H1 (cell line): ENCODE data around the gene PHTF1. TPM values are rescaled to one million over a fixed set of nuclear protein-coding genes. Genes with fewer than 3 reads are reported as not detected.

Experiments
- CTCF ChIA-PET: fragments of 300-600 bp; sonication (Branson Sonifier 250); formaldehyde crosslinking; loops from one replicate; lab custom pipeline; 2021; ENCODE audit not compliant: partially characterized antibody; lab: Charles Lee
- POLR2A ChIA-PET: fragments of 300-600 bp; sonication (Branson Sonifier 250); formaldehyde crosslinking; loops from one replicate; lab custom pipeline; 2021; ENCODE audit warnings: inconsistent platforms; ENCODE audit not compliant: partially characterized antibody; lab: Charles Lee
- DNase-seq, 2 experiments: peaks; one replicate each; pipeline versions ENCODE4 v3.0.0 to v3.0.0-alpha.2; 2010 to 2022; ENCODE audit warnings: low spot score in 2 of 2, low read depth in 1 of 2, mixed read lengths in 1 of 2
- FAIRE-seq: peaks from 2 replicates; lab custom pipeline; 2011; peaks lifted over from hg19 to GRCh38; lab: Jason Lieb, UNC
- H2AFZ ChIP-seq: 2 replicates; pipeline ENCODE4 v1.8.1; 2012; ENCODE audit warnings: low read length, inconsistent platforms
- H2AK5ac ChIP-seq: 2 replicates; pipeline ENCODE4 v1.6.1; 2013; ENCODE audit warnings: low read depth, low read length
- H2BK120ac ChIP-seq: replicated peaks from 2 replicates; pipeline ENCODE3; 2013; ENCODE audit warnings: low read depth, low read length, inconsistent platforms
- H2BK12ac ChIP-seq: 2 replicates; pipeline ENCODE4 v1.6.1; 2013; ENCODE audit warnings: low read depth, low read length
- H2BK15ac ChIP-seq: 2 replicates; pipeline ENCODE4 v1.6.1; 2013; ENCODE audit warnings: low read length
- H2BK20ac ChIP-seq: 2 replicates; pipeline ENCODE4 v1.6.1; 2013; ENCODE audit warnings: low read length
- H2BK5ac ChIP-seq: 2 replicates; pipeline ENCODE4 v1.6.1; 2013; ENCODE audit warnings: low read depth, low read length
- H3K14ac ChIP-seq: 2 replicates; pipeline ENCODE4 v1.6.1; 2013; ENCODE audit warnings: inconsistent platforms; ENCODE audit not compliant: insufficient read length
- H3K18ac ChIP-seq: 2 replicates; pipeline ENCODE4 v1.6.1; 2013; ENCODE audit warnings: low read length; ENCODE audit errors: extremely low read depth
- H3K23ac ChIP-seq: 2 replicates; pipeline ENCODE4 v1.6.1; 2013; ENCODE audit warnings: inconsistent platforms; ENCODE audit not compliant: insufficient read length
- H3K23me2 ChIP-seq: 2 replicates; pipeline ENCODE4 v1.6.1; 2013; ENCODE audit warnings: low read depth, low read length
- H3K27ac ChIP-seq: 2 replicates; pipeline ENCODE4 v1.6.1; 2011; ENCODE audit warnings: low read depth, low read length, inconsistent platforms
- H3K27me3 ChIP-seq, 4 experiments: replicated peaks in 1 of 4; 1 replicate in 1 of 4; 2 replicates in 3 of 4; pipeline versions ENCODE4 v1.6.1 to v1.8.1; 2011 to 2013; ENCODE audit warnings: low read length in 3 of 4, mild to moderate bottlenecking in 3 of 4, inconsistent platforms in 2 of 4, mixed read lengths in 2 of 4, moderate library complexity in 1 of 4; ENCODE audit not compliant: control insufficient read depth in 3 of 4, insufficient read depth in 3 of 4; ENCODE audit errors: extremely low read depth in 1 of 4
- H3K36me3 ChIP-seq, 4 experiments: 2 replicates each; pipeline versions ENCODE4 v1.6.1 to v1.8.1; 2011 to 2013; ENCODE audit warnings: mild to moderate bottlenecking in 4 of 4, low read length in 3 of 4, moderate library complexity in 2 of 4, control low read depth in 1 of 4, inconsistent platforms in 1 of 4; ENCODE audit not compliant: insufficient read depth in 4 of 4, control insufficient read depth in 2 of 4
- H3K4ac ChIP-seq: replicated peaks from 2 replicates; pipeline ENCODE3; 2013; ENCODE audit warnings: low read length, low read depth, mixed read lengths, inconsistent platforms; ENCODE audit not compliant: insufficient read length
- H3K4me1 ChIP-seq, 4 experiments: replicated peaks in 1 of 4; 1 replicate in 1 of 4; 2 replicates in 3 of 4; pipeline versions ENCODE4 v1.6.1 to v1.8.1; 2011 to 2013; ENCODE audit warnings: low read length in 3 of 4, inconsistent platforms in 2 of 4, mixed read lengths in 1 of 4; ENCODE audit not compliant: insufficient read depth in 4 of 4, control insufficient read depth in 3 of 4
- H3K4me2 ChIP-seq, 2 experiments: 2 replicates each; pipeline versions ENCODE4 v1.6.1 to v1.8.1; 2011 to 2013; ENCODE audit warnings: low read depth in 2 of 2, low read length in 2 of 2, control low read depth in 1 of 2, inconsistent platforms in 1 of 2, mild to moderate bottlenecking in 1 of 2; ENCODE audit not compliant: insufficient read depth in 1 of 2
- H3K4me3 ChIP-seq, 4 experiments: fragments of 200-600, 300-600 bp in 1 of 4; sonication (generic), shearing (Covaris generic), sonication (Bioruptor Twin) in 1 of 4; 2 replicates each; pipeline versions ENCODE4 v1.5.1 to v1.8.1; 2011 to 2016; ENCODE audit warnings: low read length in 4 of 4, low read depth in 3 of 4, control low read depth in 2 of 4, inconsistent platforms in 2 of 4, mild to moderate bottlenecking in 2 of 4, mixed read lengths in 1 of 4, moderate library complexity in 1 of 4; ENCODE audit not compliant: insufficient read depth in 2 of 4; ENCODE audit errors: extremely low read depth in 1 of 4
- H3K56ac ChIP-seq: replicated peaks from 2 replicates; pipeline ENCODE3; 2013; ENCODE audit warnings: low read depth, mild to moderate bottlenecking, mixed read lengths, low read length, inconsistent platforms; ENCODE audit not compliant: insufficient read length
- H3K79me1 ChIP-seq: 2 replicates; pipeline ENCODE4 v1.6.1; 2013; ENCODE audit warnings: low read depth, low read length, control low read depth
- H3K79me2 ChIP-seq, 2 experiments: 2 replicates each; pipeline versions ENCODE4 v1.6.1 to v1.8.1; 2012 to 2013; ENCODE audit warnings: low read length in 2 of 2, mild to moderate bottlenecking in 2 of 2, inconsistent platforms in 1 of 2; ENCODE audit not compliant: insufficient read depth in 2 of 2, control insufficient read depth in 1 of 2
- H3K9ac ChIP-seq, 4 experiments: replicated peaks in 1 of 4; 1 replicate in 1 of 4; 2 replicates in 3 of 4; pipeline versions ENCODE4 v1.6.1 to v1.8.1; 2011 to 2013; ENCODE audit warnings: low read depth in 3 of 4, low read length in 3 of 4, control low read depth in 2 of 4, mild to moderate bottlenecking in 2 of 4, moderate library complexity in 2 of 4, inconsistent platforms in 1 of 4; ENCODE audit errors: extremely low read depth in 1 of 4
- H3K9me3 ChIP-seq, 2 experiments: 2 replicates each; pipeline versions ENCODE4 v1.6.1 to v1.8.1; 2012 to 2013; ENCODE audit warnings: mild to moderate bottlenecking in 2 of 2, moderate library complexity in 2 of 2, control low read depth in 1 of 2, inconsistent platforms in 1 of 2, low read depth in 1 of 2, low read length in 1 of 2, mixed read lengths in 1 of 2; ENCODE audit not compliant: insufficient read depth in 2 of 2
- H4K20me1 ChIP-seq, 2 experiments: replicated peaks in 1 of 2; 2 replicates each; pipeline versions ENCODE3 to v1.8.1; 2011 to 2013; ENCODE audit warnings: inconsistent platforms in 2 of 2, low read length in 2 of 2, mild to moderate bottlenecking in 1 of 2; ENCODE audit not compliant: insufficient read depth in 2 of 2, control insufficient read depth in 1 of 2
- H4K5ac ChIP-seq: 2 replicates; pipeline ENCODE4 v1.6.1; 2013; ENCODE audit warnings: low read length, low read depth, mixed read lengths, inconsistent platforms; ENCODE audit not compliant: insufficient read length
- H4K8ac ChIP-seq: 2 replicates; pipeline ENCODE4 v1.8.0; 2013; ENCODE audit warnings: mild to moderate bottlenecking, moderate library complexity, low read length, inconsistent platforms; ENCODE audit not compliant: insufficient read depth; ENCODE audit errors: extremely low read depth
- H4K91ac ChIP-seq: replicated peaks from 2 replicates; pipeline ENCODE3; 2013; ENCODE audit warnings: low read length, mixed read lengths, inconsistent platforms; ENCODE audit not compliant: insufficient read length
- BCL11A ChIP-seq, 2 experiments: IDR thresholded peaks; one replicate each; pipeline ENCODE4 v1.6.1; 2011; ENCODE audit warnings: low read depth in 2 of 2, low read length in 2 of 2, mild to moderate bottlenecking in 2 of 2
- CHD2 ChIP-seq: IDR thresholded peaks from 2 replicates; pipeline ENCODE4 v1.6.1; 2012; ENCODE audit warnings: low read length, improper control_type of control experiment
- CREB1 ChIP-seq: IDR thresholded peaks from 2 replicates; pipeline ENCODE4 v1.6.1; 2012; ENCODE audit warnings: inconsistent platforms
- KDM5A ChIP-seq: fragments of 200-600 bp; IDR thresholded peaks from 2 replicates; pipeline ENCODE4 v1.7.1; 2012; ENCODE audit warnings: mild to moderate bottlenecking, low read length, inconsistent platforms, mixed read lengths
- MAFK ChIP-seq: IDR thresholded peaks from 2 replicates; pipeline ENCODE4 v1.6.1; 2012; ENCODE audit warnings: low read depth, mild to moderate bottlenecking, improper control_type of control experiment, low read length
- PHF8 ChIP-seq: fragments of 200-600 bp; sonication (generic); conservative IDR thresholded peaks from 2 replicates; pipeline ENCODE4 v1.7.1; 2012; ENCODE audit warnings: low read depth, mild to moderate bottlenecking, inconsistent platforms, low read length, moderate library complexity
- POLR2AphosphoS5 ChIP-seq: IDR thresholded peaks from 2 replicates; pipeline ENCODE4 v1.6.1; 2011; ENCODE audit warnings: low read depth, low read length
- RNF2 ChIP-seq: fragments of 200-900, 300-1000 bp; sonication (generic); IDR thresholded peaks from 2 replicates; pipeline ENCODE4 v1.7.1; 2016; ENCODE audit warnings: borderline replicate concordance, low read depth, mild to moderate bottlenecking, antibody characterized with exemption, low read length; ENCODE audit not compliant: poor library complexity, severe bottlenecking; ENCODE audit errors: missing control alignments
- SAP30 ChIP-seq: fragments of 300-600 bp; sonication (generic); IDR thresholded peaks from 2 replicates; pipeline ENCODE4 v1.7.1; 2012; ENCODE audit warnings: low read length, moderate library complexity, mild to moderate bottlenecking, inconsistent platforms; ENCODE audit not compliant: insufficient read depth, insufficient replicate concordance
- SIN3A ChIP-seq, 2 experiments: IDR thresholded peaks in 1 of 2; conservative IDR thresholded peaks in 1 of 2; 2 replicates each; pipeline ENCODE4 v1.6.1; 2011 to 2012; ENCODE audit warnings: low read length in 2 of 2, improper control_type of control experiment in 1 of 2, low read depth in 1 of 2, mild to moderate bottlenecking in 1 of 2
- SIX5 ChIP-seq: IDR thresholded peaks from 2 replicates; pipeline ENCODE4 v1.6.1; 2011; ENCODE audit warnings: mild to moderate bottlenecking, low read depth, low read length
- TCF12 ChIP-seq: IDR thresholded peaks from 2 replicates; pipeline ENCODE4 v1.6.1; 2011; ENCODE audit warnings: low read depth, mild to moderate bottlenecking, low read length
- WGBS, 2 experiments: shearing (Covaris generic) in 1 of 2; methylation state at CpG; one replicate each; pipeline versions ENCODE4 v1.1.6 to v1.1.7; 2013 to 2015; ENCODE audit warnings: low lambda C conversion rate in 2 of 2, mixed read lengths in 2 of 2, inconsistent platforms in 1 of 2, low coverage in 1 of 2, missing lambda C conversion rate in 1 of 2; ENCODE audit not compliant: insufficient replicate concordance in 2 of 2, insufficient coverage in 1 of 2, insufficient read length in 1 of 2; ENCODE audit errors: extremely low coverage in 1 of 2, missing lambda C conversion rate in 1 of 2; 5-methylcytosine and 5-hydroxymethylcytosine counted together
- polyA plus RNA-seq, 7 experiments: library from polyadenylated mRNA; depleted of rRNA in 3 of 7; stranded (reverse) in 5 of 7; unstranded in 2 of 7; fragments of >200 nt in 5 of 7; fragments of 200-250 nt in 2 of 7; gene quantifications; 1 replicate in 5 of 7; 2 replicates in 1 of 7; 4 replicates in 1 of 7; pipeline versions ENCODE4 v1.2.1 to v1.2.3, GENCODE V29; 2011 to 2013; ENCODE audit warnings: missing spikeins in 2 of 7, mixed read lengths in 2 of 7
- total RNA-seq: library from RNA; stranded (reverse); fragmentation: NEBNext Ultra II Directional; extraction: Animal tissue kit (Norgen Biotek cat#: 25700); gene quantifications from 2 replicates; pipeline ENCODE4 v1.2.1, GENCODE V29; 2021
- TF ChIP-seq, protein P1 (sequence below): IDR thresholded peaks from 2 replicates; pipeline ENCODE4 v1.6.1; 2012; ENCODE audit warnings: low read length, inconsistent platforms

Gene PHTF1
- total and polyA plus RNA-seq, 2 of the 8 experiments (the other 6 are each of a cell fraction or from before 2014, with no cell fraction given), result 9.1 to 26.9 TPM

DNA sequence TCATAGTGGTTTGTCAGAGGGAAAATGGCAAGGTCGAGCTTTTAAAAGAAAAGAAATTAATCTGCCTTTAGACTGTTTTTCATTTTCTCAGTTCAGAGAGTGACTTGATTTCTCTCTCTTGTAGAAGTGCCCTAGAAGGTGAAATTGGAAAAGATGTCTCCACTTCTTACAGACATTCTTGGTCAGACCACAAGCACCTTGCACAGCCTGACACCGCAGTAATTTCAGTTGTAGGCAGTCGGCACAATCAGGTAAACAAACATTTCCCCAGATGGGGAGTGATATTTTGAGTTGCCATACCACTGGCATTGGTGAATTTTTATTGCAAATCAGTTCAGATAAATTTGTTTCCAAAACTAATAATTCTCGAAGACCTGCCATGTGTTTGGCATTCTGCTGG is 86.8 kb downstream of the PHTF1 start:
- no peak overlapping the region for H3K27ac ChIP-seq
- no peaks in the 10 kb centered on the region for H4K20me1 ChIP-seq
- H3K27me3 ChIP-seq, result no peaks in the 10 kb centered on the region
- H4K5ac ChIP-seq, result no peak overlapping the region
- H3K4me2 ChIP-seq, result no peak overlapping the region
- ChIA-PET CTCF (interaction anchor here (1.9 kb wide), 1 partner anchor 532 kb away, joined by 5 read pairs; no protein-coding TSS in a partner anchor), POLR2A (no interaction called here)
- H3K79me1 ChIP-seq, result no peaks in the 10 kb centered on the region
- no peak overlapping the region for H3K18ac ChIP-seq
- no peak overlapping the region for H2BK120ac ChIP-seq
- H4K8ac ChIP-seq, result no peak overlapping the region
- H3K4me1 ChIP-seq, result no peaks in the 10 kb centered on the region
- no peak overlapping the region for H2BK5ac ChIP-seq
- no peak overlapping the region for H3K56ac ChIP-seq
- 0 out of 8 replicates have a peak, but pooled peaks cover 0 to 2% (median 0%) of the 10 kb centered on the region in 4 experiments for H3K36me3 ChIP-seq
- H3K23ac ChIP-seq, result no peak overlapping the region
- no peak overlapping the region for H4K91ac ChIP-seq
- no peaks in the 10 kb centered on the region for H3K9me3 ChIP-seq
- H2AFZ ChIP-seq, result no peak overlapping the region
- no peak for DNase-seq
- no peak overlapping the region for H3K14ac ChIP-seq
- no peak overlapping the region for H3K4me3 ChIP-seq
- H2BK12ac ChIP-seq, result no peak overlapping the region
- no peak for FAIRE-seq
- H3K23me2 ChIP-seq, result no peaks in the 10 kb centered on the region
- no peaks in the 10 kb centered on the region for H3K79me2 ChIP-seq
- no peak overlapping the region for H3K9ac ChIP-seq
- no peak overlapping the region for H2AK5ac ChIP-seq
- no peak overlapping the region for H2BK20ac ChIP-seq
- 93% methylated on average over 4 of the region's 4 CpGs; no CpG with 5 or more reads in 1 of the 2 experiments for WGBS, 2 experiments
- no peak overlapping the region for H2BK15ac ChIP-seq
- no peak overlapping the region for H3K4ac ChIP-seq
- no peak for TF ChIP-seq TCF12
- TF ChIP-seq KDM5A, result no peak
- TF ChIP-seq SAP30, result no peak
- no peak for TF ChIP-seq CHD2
- TF ChIP-seq RNF2, result no peak
- no peak for TF ChIP-seq CREB1
- no peak for TF ChIP-seq SIN3A (conservative IDR thresholded peaks at IDR 0.05 in 1 of 2, IDR thresholded peaks at IDR 0.05 in 1 of 2; ENCODE audit: low read depth in 1 of 2, low read length in 2 of 2)
- TF ChIP-seq BCL11A (IDR thresholded peaks at IDR 0.05; ENCODE audit: low read depth in 2 of 2, low read length in 2 of 2), result no peak
- no peak for TF ChIP-seq PHF8
- no peak for TF ChIP-seq SIX5
- no peak for TF ChIP-seq POLR2AphosphoS5
- TF ChIP-seq, protein P1, sequence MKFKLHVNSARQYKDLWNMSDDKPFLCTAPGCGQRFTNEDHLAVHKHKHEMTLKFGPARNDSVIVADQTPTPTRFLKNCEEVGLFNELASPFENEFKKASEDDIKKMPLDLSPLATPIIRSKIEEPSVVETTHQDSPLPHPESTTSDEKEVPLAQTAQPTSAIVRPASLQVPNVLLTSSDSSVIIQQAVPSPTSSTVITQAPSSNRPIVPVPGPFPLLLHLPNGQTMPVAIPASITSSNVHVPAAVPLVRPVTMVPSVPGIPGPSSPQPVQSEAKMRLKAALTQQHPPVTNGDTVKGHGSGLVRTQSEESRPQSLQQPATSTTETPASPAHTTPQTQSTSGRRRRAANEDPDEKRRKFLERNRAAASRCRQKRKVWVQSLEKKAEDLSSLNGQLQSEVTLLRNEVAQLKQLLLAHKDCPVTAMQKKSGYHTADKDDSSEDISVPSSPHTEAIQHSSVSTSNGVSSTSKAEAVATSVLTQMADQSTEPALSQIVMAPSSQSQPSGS, result no peak
- TF ChIP-seq MAFK, result no peak
